Mucosa of gallbladder (tissue), 1 donor: Measurements from ENCODE around the gene TBXAS1. TPM values are rescaled to one million over a fixed set of nuclear protein-coding genes. Genes with fewer than 3 reads are reported as not detected.
A peak's percentile ranks its signal among the peaks of the same experiment; 100 is the strongest.

ENCODE experiments used
- DNase-seq: peaks from one replicate; pipeline ENCODE4 v3.0.0-alpha.2; 2020; ENCODE audit warnings: low spot score
- total RNA-seq: library from RNA; stranded (reverse); gene quantifications from one replicate; pipeline ENCODE4 v1.2.1, GENCODE V29; 2021
- donor health status: DM: no; HTN: no; CAD: no.

Gene TBXAS1
- total RNA-seq, 1 donor from 2014 or later, result 40.9 TPM

DNA sequence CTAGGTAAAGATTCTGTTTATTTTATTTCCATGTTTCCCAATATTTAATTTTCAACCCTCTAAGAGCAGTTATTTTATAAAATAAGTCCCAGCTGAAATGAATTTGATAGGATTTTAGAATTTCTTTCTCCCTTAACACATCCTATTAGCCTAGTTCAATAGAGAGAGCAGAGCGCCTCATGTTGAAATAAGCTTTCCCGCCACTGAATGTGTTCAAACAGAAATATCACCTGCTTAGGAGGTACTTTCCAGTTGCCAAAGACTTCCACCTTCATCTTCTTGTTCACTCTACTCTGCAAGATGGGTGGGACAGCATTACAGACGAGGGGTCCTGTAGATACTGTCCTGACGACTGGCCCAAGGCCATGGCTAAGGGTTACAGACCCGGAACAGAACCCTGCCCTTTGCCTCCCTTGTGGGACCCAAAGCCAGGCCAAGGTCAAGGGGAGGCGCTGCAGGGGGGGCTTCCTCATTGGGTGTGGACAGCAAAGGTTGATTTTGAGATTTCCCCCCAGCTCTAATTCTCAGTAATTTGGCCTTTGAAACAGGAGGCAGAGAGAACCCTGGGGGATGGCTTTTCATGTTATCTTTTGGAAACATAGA lies 171.7 kb downstream of the TBXAS1 start:
- no peak for DNase-seq

GRCh38 chr7:140003913-140004382 lies 174.9 kb downstream of the TBXAS1 start:
- DNase-seq, result peak; percentile 38

DNA sequence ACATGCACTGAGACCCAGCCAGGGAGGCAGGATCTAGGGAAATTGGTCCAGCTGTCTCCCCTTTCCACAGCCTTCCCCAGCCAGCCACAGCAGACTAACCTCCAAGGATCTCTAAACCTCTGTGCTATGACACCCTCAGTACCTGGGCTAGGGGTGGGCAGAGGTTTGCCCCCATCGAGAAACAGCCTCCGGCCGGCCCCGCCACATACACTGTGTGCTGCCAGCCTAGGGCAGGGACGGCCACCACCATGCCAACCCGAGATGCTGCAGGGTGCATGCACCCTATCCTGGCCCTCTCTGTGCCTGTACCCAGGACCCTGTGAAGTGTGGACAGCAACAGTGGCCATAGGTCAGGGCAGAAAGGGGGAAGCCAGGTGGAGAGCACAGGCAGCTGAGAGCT lies 175.6 kb downstream of the TBXAS1 start:
- no peak for DNase-seq

DNA sequence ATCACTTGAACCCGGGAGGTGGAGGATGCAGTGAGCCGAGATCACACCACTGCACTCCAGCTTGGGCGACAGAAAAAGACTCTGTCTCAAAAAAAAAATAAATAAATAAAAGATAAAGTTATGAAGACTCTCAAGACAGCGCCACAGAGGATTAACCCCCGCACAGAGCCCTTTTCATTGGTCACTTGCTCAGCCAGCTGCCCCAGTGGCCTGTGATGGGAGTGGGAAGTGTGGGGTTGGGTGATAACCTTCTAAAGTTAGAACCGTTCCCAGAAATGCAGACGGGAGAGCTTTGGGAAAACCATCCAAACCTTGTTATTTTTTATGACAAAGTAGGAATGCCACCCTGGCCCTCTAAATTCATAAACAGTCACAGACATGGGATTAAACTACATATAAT lies 176.3 kb downstream of the TBXAS1 start:
- no peak for DNase-seq

DNA sequence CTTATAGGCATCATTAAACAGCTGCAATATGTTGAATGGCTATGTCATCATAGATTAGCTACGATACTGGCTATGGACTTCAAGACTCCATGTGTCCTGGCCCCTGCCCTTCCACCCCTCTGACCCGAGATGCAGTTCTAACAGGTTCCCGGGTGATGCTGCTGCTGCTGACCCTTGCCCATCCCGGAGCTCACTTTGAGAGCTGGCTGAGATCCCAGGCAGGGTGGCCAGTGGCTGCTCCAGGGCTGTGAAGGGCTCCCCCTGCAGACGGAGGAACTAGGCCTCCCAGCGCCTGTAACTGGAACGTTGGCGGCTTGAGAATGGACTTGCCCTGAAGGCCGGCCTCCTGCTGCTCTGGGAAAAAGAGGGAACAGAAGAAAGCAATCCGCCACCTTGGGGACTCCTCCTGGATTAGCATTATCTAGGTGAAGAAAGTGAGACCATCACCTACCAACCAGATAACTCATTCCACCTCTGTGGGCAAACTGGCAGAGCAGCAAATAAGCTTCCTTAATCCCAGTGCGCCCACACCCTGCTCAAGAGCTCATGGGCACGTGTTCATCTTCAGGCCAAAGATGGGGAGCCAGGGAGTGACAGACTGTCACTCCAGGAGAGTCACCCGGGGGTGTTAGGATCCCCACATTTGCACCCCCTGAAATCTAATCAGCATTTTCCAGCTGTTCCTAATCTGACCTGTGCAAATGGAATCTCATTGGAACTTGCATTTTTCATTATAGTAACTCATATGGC lies 176.9 kb downstream of the TBXAS1 start:
- peak; percentile 37 for DNase-seq

GRCh38 chr7:140006600-140006999 lies 177.5 kb downstream of the TBXAS1 start:
- no peak for DNase-seq

- no peak for DNase-seq
These were observed 178.1 kb downstream of the TBXAS1 start for GRCh38 chr7:140007051-140007690.

DNA sequence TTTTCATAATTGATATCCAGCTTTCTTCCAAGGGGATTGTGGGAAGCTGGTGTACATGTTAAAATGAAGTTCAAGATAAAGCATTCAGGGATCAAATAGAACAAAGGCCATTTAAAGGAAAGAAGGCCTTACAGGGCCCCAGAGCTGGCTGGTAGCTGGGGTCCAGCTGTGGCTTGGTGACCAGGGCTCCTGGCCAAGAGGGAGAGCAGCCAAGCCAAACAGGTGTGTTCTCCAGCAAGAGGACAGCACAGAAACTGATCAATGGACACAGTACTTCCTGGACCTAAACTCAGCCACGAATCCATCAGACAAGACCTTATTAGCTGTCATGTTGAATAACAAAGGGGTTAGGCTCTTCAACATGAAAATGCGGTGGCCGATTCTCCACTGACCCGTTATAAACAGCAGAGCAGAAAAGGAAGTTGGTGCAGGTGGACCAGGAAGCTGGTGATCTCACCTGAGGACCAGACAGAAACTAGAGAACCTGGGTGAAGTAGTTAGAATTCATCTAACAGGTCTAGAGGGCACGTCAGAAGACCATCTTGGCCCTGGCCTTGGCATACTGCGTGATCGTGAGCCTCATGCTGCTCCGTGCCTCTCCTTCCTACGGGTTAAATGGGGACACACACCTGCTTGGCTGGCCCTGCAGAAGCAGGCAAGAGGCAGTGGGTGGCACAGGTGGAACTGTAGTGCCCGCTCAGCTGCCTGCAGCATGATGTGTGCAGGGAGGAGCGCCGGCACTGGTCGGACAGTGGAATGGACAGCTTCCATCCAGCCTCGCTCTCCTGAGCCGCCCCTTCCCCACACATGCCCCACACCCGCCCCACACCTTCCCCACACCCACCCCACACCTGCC lies 179.9 kb downstream of the TBXAS1 start:
- DNase-seq, result peak; percentile 62

DNA sequence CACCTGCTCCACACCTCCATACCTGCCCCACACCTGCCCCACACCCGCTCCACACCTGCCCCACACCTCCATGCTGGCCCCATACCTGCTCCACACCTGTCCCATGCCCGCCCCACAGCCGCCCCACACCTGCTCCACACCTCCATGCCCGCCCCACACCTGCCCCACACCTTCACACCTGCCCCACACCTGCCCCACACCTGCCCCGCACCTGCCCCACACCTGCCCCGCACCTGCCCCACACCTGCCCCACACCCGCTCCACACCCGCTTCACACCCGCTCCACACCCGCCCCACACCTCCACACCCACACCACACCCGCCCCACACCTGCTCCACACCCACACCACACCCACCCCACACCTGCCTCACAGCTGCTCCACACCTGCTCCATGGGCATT lies 180.7 kb downstream of the TBXAS1 start:
- no peak for DNase-seq

DNA sequence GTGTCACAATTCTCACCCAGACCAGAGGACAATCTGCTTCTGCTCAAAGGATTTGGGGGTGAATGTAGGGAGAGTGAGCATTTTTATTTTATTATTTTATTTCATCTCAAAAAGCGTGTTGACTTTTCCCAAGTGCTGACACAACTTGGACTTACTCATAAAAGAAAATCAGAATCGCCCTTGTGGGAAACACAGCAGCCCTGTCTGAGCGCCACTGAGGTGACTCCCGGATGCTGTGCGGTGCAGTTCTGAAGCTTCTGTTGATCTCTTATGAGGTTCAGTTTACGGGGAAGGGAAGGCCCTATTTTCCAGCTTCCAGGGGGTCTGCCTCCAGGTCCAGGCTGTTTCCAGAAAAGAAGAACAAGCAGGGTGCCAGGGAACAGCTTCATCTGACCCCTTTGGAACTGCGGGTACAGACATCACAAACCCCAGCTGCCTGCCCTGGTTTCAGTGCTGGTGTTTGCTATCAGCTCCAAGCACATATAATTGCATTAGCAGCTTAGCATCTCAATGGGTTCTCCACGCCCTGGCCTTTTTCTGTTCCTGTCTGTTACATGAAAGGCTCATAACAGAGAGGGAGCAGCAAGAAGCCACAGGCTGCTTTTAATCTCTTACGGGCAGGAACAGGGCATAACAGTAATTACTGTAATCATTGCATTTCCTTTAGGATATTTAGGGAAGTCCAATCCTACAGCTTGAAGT lies 181.3 kb downstream of the TBXAS1 start:
- no peak for DNase-seq

DNA sequence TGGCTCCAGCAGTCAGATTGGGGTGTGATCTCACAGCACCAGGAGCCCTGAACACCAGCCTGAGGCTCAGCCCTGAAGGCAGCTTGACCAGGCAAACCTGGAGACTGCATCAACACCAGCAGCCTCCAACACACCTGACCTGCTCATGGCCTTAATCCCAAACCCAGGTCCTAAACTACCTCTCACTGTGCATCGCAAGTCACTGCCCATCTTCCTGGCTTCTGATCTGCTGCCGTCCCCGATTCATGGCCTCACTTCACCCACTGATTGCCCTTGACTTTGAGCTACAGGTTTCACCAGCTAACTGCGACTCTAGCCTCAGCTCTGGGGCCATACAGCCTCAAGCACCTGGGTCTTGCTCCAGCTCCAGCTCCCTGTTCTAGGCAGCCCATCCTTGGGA lies 184.6 kb downstream of the TBXAS1 start:
- no peak for DNase-seq

DNA sequence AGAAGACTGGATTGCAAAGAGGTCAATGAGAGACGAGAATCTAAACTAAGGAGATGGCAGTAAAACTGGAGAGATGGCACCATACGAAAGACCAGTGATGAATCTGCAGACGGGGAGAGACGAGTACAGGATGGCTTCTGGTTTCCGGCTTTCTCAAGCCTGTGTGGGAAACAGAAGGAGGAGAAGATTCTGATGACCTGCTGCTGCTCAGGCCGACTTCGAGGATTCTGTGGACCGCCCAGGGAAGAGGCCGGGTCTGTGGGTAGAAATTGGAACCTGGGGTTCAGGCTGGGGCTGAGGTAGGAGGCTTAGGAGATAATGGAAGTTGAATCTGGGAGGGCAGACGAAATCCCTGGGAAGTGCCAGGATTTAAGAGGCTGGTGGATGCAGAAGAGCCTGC lies 185.1 kb downstream of the TBXAS1 start:
- no peak for DNase-seq

DNA sequence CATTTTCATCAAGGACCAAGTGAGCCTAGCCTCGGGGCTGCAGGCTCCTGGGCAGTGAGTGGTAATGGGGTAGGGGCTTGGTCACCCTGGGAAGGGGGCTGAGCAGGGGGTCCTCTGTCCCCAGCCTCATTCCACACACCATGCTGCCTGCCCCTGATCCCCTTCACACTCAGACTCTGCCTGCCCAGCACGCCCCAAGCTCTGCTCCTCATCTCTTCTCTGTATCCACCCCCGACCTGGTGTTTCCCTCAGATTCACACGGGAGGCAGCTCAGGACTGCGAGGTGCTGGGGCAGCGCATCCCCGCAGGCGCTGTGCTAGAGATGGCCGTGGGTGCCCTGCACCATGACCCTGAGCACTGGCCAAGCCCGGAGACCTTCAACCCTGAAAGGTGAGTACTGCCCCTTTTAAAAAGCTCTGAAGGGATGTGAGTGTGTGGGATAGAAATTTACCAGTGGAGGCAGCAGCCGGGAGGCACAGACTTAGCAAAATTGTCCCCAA lies 186.5 kb downstream of the TBXAS1 start:
- no peak for DNase-seq

GRCh38 chr7:140016540-140016939 lies 187.5 kb downstream of the TBXAS1 start:
- DNase-seq, result no peak

- DNase-seq, result no peak
These were observed 188.0 kb downstream of the TBXAS1 start for GRCh38 chr7:140017034-140017433.

GRCh38 chr7:140017543-140017942 lies 188.5 kb downstream of the TBXAS1 start:
- DNase-seq, result no peak

DNA sequence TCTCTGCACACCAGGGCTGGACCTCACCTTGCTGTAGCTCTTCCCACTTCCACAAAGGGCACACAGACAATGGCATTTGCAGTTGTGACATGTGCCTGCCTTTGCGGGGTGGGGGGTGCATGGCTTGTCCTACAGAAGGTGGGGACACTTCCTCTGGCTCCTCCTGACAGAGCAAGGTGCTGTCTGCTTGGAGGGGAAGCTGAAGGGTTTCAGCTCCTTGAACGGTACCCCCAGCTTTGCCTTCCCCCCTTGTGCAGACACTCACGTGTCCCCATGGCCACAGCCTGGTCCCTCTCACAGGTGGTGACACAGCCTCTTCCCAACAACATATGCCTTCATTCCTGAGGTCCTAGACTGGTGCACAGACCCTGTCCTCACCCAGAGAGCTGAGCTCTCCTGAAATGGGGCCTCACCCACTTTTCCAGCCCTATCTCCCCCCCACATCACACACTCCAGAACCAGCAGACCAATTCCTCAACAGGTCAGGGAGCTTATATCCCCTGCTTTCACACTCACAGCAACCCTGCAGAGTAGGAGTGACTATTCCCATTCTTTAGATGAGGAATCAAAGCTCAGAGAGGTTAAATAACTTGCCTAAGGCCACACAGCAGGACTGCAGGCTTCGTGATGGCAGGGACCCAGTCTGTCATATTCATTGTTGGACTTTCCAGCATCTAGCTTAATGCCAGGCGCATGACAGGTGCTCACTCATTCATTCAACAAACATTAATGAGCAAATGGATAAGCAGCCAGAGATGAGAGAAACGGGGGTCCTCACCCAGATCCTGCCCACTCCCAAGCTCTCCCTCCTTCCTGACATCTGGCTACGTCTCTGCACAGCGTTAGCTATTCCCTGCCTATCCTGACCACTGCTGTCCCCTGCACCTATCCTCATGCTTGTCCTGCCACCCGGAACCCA lies 189.3 kb downstream of the TBXAS1 start:
- DNase-seq, result no peak

DNA sequence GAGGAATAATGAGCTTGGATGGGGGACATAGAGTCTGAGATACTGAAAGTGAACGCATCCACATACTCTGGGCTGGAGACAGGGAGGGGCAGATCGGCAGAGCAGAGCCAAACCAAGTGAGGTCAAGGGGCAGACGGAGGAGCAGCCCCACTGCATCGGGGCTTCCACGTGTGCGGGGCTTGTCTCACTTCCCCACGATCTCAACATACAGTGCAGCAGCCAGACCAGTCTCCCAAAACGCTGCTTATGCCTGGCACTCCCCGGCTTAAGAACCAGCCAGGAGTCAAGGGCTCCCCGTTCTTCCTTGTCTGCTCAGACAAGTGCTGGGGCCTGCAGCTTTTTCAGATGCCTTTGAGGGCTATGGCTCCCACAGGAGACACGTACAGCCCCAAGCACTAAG lies 190.1 kb downstream of the TBXAS1 start:
- DNase-seq, result no peak

DNA sequence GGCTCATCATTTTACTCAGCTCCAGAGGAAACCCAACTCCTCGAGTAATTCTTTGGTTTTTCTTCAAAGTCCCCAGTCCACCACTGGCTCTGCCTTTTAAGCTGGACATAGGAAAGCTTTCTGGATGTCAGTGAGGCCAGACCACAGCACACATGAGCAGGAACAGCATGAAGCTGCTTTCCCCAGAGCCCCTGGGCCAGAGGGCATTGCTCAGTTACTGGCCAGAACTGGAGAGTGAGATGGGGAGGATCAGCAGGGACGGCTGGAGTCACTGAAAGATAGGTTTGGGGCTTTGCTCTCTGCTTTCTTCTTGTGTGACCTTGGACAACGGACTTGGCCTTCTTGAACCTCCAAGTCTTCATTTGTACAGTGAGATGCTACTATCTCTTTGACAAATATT lies 190.5 kb downstream of the TBXAS1 start:
- DNase-seq, result no peak

- no peak for DNase-seq
These were observed 192.5 kb downstream of the TBXAS1 start for GRCh38 chr7:140021603-140022002.
